HCT116 (cell line): Measurements from ENCODE around the gene C10orf90.

Experiments used
- CEBPB ChIP-seq: IDR thresholded peaks from 2 replicates; pipeline ENCODE4 v1.6.1; 2012; ENCODE audit warnings: low read depth
- EGR1 ChIP-seq: IDR thresholded peaks from 2 replicates; pipeline ENCODE4 v1.6.1; 2012; ENCODE audit warnings: low read depth
- EZH2 ChIP-seq: fragments of 200-600 bp; sonication (generic); IDR thresholded peaks from 2 replicates; pipeline ENCODE4 v1.6.1; 2017; ENCODE audit warnings: antibody characterized with exemption, mixed run types
- EZH2phosphoT487 ChIP-seq: fragments of 200-600 bp; IDR thresholded peaks from 2 replicates; pipeline ENCODE4 v1.6.1; 2018; ENCODE audit warnings: antibody characterized with exemption, borderline replicate concordance
- POLR2A ChIP-seq: IDR thresholded peaks from 2 replicates; pipeline ENCODE4 v1.7.0; 2011; ENCODE audit warnings: borderline replicate concordance; ENCODE audit not compliant: insufficient read depth, insufficient read length; ENCODE audit errors: extremely low read depth
- POLR2AphosphoS5 ChIP-seq: IDR thresholded peaks from 2 replicates; pipeline ENCODE4 v1.6.1; 2011; ENCODE audit warnings: mild to moderate bottlenecking, low read depth, low read length, moderate library complexity
- RAD21 ChIP-seq: IDR thresholded peaks from 2 replicates; pipeline ENCODE4 v1.6.1; 2012; ENCODE audit warnings: low read depth, mild to moderate bottlenecking
- SP1 ChIP-seq: IDR thresholded peaks from 2 replicates; pipeline ENCODE4 v1.6.1; 2012; ENCODE audit warnings: low read depth
- TF ChIP-seq, protein P1 (sequence below), 3 experiments: fragments of 200-600 bp in 1 of 3; sonication (generic) in 1 of 3; IDR thresholded peaks in 2 of 3; conservative IDR thresholded peaks in 1 of 3; 2 replicates each; pipeline ENCODE4 v1.5.1; 2012 to 2017; ENCODE audit warnings: low read depth in 2 of 3, low read length in 2 of 3, antibody characterized with exemption in 1 of 3, borderline replicate concordance in 1 of 3, control low read depth in 1 of 3, mild to moderate bottlenecking in 1 of 3, mixed read lengths in 1 of 3, mixed run types in 1 of 3, moderate library complexity in 1 of 3; ENCODE audit not compliant: insufficient read depth in 1 of 3
- TF ChIP-seq, protein P2 (sequence below): IDR thresholded peaks from 2 replicates; pipeline ENCODE4 v1.6.1; 2011; ENCODE audit warnings: mild to moderate bottlenecking, low read length, moderate library complexity; ENCODE audit not compliant: insufficient replicate concordance; ENCODE audit errors: extremely low read depth
- TF ChIP-seq, protein P3 (sequence below): IDR thresholded peaks from 2 replicates; pipeline ENCODE4 v1.6.1; 2012; ENCODE audit warnings: low read depth

DNA sequence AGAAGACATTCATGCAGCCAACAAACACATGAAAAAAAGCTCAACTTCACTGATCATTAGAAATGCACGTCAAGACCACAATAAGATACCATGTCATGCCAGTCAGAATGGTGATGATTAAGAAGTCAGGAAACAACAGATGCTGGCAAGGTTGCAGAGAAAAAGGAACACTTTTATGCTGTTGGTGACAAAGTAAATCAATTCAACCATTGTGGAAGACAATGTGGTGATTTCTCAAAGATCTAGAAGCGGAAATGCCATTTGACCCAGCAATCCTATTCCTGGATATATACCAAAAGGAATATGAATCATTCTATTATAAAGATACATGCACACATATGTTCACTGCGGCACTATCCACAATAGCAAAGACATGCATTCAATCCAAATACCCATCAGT lies 77.6 kb downstream of the C10orf90 start:
- TF ChIP-seq POLR2A = no peak
- TF ChIP-seq POLR2AphosphoS5 = no peak
- TF ChIP-seq RAD21 = no peak
- TF ChIP-seq EZH2 = no peak
- TF ChIP-seq EZH2phosphoT487 = no peak
- no peak for TF ChIP-seq CEBPB
- TF ChIP-seq SP1 = no peak
- TF ChIP-seq, protein P1, sequence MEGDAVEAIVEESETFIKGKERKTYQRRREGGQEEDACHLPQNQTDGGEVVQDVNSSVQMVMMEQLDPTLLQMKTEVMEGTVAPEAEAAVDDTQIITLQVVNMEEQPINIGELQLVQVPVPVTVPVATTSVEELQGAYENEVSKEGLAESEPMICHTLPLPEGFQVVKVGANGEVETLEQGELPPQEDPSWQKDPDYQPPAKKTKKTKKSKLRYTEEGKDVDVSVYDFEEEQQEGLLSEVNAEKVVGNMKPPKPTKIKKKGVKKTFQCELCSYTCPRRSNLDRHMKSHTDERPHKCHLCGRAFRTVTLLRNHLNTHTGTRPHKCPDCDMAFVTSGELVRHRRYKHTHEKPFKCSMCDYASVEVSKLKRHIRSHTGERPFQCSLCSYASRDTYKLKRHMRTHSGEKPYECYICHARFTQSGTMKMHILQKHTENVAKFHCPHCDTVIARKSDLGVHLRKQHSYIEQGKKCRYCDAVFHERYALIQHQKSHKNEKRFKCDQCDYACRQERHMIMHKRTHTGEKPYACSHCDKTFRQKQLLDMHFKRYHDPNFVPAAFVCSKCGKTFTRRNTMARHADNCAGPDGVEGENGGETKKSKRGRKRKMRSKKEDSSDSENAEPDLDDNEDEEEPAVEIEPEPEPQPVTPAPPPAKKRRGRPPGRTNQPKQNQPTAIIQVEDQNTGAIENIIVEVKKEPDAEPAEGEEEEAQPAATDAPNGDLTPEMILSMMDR (IDR thresholded peaks at IDR 0.05 in 2 of 3, conservative IDR thresholded peaks at IDR 0.05 in 1 of 3; ENCODE audit: borderline replicate concordance in 1 of 3, insufficient read depth in 1 of 3, low read depth in 2 of 3, low read length in 2 of 3) = no peak
- TF ChIP-seq, protein P2, sequence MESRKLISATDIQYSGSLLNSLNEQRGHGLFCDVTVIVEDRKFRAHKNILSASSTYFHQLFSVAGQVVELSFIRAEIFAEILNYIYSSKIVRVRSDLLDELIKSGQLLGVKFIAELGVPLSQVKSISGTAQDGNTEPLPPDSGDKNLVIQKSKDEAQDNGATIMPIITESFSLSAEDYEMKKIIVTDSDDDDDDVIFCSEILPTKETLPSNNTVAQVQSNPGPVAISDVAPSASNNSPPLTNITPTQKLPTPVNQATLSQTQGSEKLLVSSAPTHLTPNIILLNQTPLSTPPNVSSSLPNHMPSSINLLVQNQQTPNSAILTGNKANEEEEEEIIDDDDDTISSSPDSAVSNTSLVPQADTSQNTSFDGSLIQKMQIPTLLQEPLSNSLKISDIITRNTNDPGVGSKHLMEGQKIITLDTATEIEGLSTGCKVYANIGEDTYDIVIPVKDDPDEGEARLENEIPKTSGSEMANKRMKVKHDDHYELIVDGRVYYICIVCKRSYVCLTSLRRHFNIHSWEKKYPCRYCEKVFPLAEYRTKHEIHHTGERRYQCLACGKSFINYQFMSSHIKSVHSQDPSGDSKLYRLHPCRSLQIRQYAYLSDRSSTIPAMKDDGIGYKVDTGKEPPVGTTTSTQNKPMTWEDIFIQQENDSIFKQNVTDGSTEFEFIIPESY = no peak
- TF ChIP-seq, protein P3, sequence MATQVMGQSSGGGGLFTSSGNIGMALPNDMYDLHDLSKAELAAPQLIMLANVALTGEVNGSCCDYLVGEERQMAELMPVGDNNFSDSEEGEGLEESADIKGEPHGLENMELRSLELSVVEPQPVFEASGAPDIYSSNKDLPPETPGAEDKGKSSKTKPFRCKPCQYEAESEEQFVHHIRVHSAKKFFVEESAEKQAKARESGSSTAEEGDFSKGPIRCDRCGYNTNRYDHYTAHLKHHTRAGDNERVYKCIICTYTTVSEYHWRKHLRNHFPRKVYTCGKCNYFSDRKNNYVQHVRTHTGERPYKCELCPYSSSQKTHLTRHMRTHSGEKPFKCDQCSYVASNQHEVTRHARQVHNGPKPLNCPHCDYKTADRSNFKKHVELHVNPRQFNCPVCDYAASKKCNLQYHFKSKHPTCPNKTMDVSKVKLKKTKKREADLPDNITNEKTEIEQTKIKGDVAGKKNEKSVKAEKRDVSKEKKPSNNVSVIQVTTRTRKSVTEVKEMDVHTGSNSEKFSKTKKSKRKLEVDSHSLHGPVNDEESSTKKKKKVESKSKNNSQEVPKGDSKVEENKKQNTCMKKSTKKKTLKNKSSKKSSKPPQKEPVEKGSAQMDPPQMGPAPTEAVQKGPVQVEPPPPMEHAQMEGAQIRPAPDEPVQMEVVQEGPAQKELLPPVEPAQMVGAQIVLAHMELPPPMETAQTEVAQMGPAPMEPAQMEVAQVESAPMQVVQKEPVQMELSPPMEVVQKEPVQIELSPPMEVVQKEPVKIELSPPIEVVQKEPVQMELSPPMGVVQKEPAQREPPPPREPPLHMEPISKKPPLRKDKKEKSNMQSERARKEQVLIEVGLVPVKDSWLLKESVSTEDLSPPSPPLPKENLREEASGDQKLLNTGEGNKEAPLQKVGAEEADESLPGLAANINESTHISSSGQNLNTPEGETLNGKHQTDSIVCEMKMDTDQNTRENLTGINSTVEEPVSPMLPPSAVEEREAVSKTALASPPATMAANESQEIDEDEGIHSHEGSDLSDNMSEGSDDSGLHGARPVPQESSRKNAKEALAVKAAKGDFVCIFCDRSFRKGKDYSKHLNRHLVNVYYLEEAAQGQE = no peak
- no peak for TF ChIP-seq EGR1
